GM13977 (cell line): ENCODE data around the gene GPHN.

Source experiments
- DNase-seq: peaks from one replicate; pipeline ENCODE4 v3.0.0; 2012; ENCODE audit warnings: low spot score
- CTCF ChIP-seq: IDR thresholded peaks from 2 replicates; pipeline ENCODE4 v1.5.1; 2012; ENCODE audit warnings: mild to moderate bottlenecking, control low read depth; ENCODE audit not compliant: insufficient read depth; ENCODE audit errors: extremely low read depth, missing control alignments
- in situ Hi-C: fragments of 300-500 bp; cut with MboI; formaldehyde crosslinking; loops from one replicate; pipeline ENCODE4 v1.12.0; 2022; ENCODE audit warnings: low sequenced_read_pairs, low pct_unique_long_range_greater_than_20kb, mixed read lengths, inconsistent platforms; ENCODE audit not compliant: unreplicated experiment

The GPHN gene

GRCh38 chr14:66636240-66636639, 128.3 kb downstream of the GPHN start:
- DNase-seq: no peak
- TF ChIP-seq CTCF: no peak
- in situ Hi-C loops: no loop called here

- in situ Hi-C loops: no loop called here
- DNase-seq: no peak
Observed at GRCh38 chr14:66638689-66639088, 130.7 kb downstream of the GPHN start.

GRCh38 chr14:66641861-66642635, 134.1 kb downstream of the GPHN start:
- in situ Hi-C loops: no loop called here
- no peak for TF ChIP-seq CTCF
- DNase-seq: no peak

More at GRCh38 chr14:66638689-66639088, 130.7 kb downstream of the GPHN start:
- TF ChIP-seq CTCF: no peak

- no peak for DNase-seq
- in situ Hi-C loops: no loop called here
- TF ChIP-seq CTCF: no peak
Observed at GRCh38 chr14:66643344-66643743, 135.4 kb downstream of the GPHN start.

GRCh38 chr14:66645716-66646115, 137.8 kb downstream of the GPHN start:
- no peak for DNase-seq
- in situ Hi-C loops: no loop called here
- no peak for TF ChIP-seq CTCF

- in situ Hi-C loops: no loop called here
- peak; percentile 9 for DNase-seq
- TF ChIP-seq CTCF: no peak
Observed at GRCh38 chr14:66649498-66649897, 141.6 kb downstream of the GPHN start.
